SK-N-SH (cell line): Measurements from ENCODE around the gene SRSF5. TPM values are rescaled to one million over a fixed set of nuclear protein-coding genes. Genes with fewer than 3 reads are reported as not detected.

ENCODE experiments used
- CTCF ChIA-PET: fragments of 300-600, 350-600 bp; formaldehyde crosslinking; extraction: SDS; loops from one replicate; lab custom pipeline; 2021; lab: Yijun Ruan, JAX
- POLR2A ChIA-PET: fragments of 350-600 bp; sonication (Branson Sonifier 250); formaldehyde crosslinking; extraction: SDS; loops from one replicate; lab custom pipeline; 2020; ENCODE audit warnings: antibody characterized with exemption, inconsistent platforms; lab: Yijun Ruan, JAX
- DNase-seq: peaks from one replicate; pipeline ENCODE4 v3.0.0; 2012
- H2AFZ ChIP-seq: fragments of 200-600 bp; sonication (generic); 2 replicates; pipeline ENCODE4 v1.8.1; 2016; ENCODE audit warnings: antibody characterized with exemption, mild to moderate bottlenecking, low read depth
- H3F3A ChIP-seq: fragments of 200-600 bp; sonication (generic); replicated peaks from 2 replicates; pipeline ENCODE3; 2016; ENCODE audit warnings: antibody characterized with exemption, mild to moderate bottlenecking; ENCODE audit not compliant: insufficient read depth
- H3K27ac ChIP-seq, 2 experiments: fragments of 200-500 bp in 1 of 2; fragments of 200-600 bp in 1 of 2; sonication (Bioruptor generic) in 1 of 2; sonication (generic), shearing (Covaris generic) in 1 of 2; 2 replicates each; pipeline versions ENCODE4 v1.5.1 to v1.6.1; 2014 to 2016; ENCODE audit warnings: low read depth in 2 of 2, inconsistent platforms in 1 of 2, low read length in 1 of 2, mild to moderate bottlenecking in 1 of 2, mixed read lengths in 1 of 2
- H3K27me3 ChIP-seq: fragments of 200-600 bp; sonication (generic), shearing (Covaris generic); 2 replicates; pipeline ENCODE4 v1.6.1; 2016; ENCODE audit warnings: mixed run types; ENCODE audit not compliant: insufficient read depth
- H3K36me3 ChIP-seq, 2 experiments: fragments of 200-500 bp in 1 of 2; fragments of 200-600 bp in 1 of 2; sonication (Bioruptor generic) in 1 of 2; sonication (generic) in 1 of 2; replicated peaks in 1 of 2; 2 replicates each; pipeline versions ENCODE3 to v1.5.1; 2014 to 2016; ENCODE audit warnings: low read length in 1 of 2, mild to moderate bottlenecking in 1 of 2; ENCODE audit not compliant: insufficient read depth in 2 of 2, control insufficient read depth in 1 of 2
- H3K4me1 ChIP-seq, 2 experiments: fragments of 200-500 bp in 1 of 2; fragments of 200-600 bp in 1 of 2; sonication (Bioruptor generic) in 1 of 2; sonication (generic), shearing (Covaris generic) in 1 of 2; 2 replicates each; pipeline versions ENCODE4 v1.5.1 to v1.6.1; 2014 to 2016; ENCODE audit warnings: low read depth in 1 of 2, low read length in 1 of 2, mixed run types in 1 of 2; ENCODE audit not compliant: insufficient read depth in 2 of 2, control insufficient read depth in 1 of 2
- H3K4me2 ChIP-seq: fragments of 200-600 bp; sonication (generic), shearing (Covaris generic); 2 replicates; pipeline ENCODE4 v1.6.1; 2017; ENCODE audit warnings: mixed run types
- H3K4me3 ChIP-seq, 2 experiments: fragments of 200-500 bp in 1 of 2; fragments of 200-600 bp in 1 of 2; sonication (Bioruptor generic) in 1 of 2; sonication (generic), shearing (Covaris generic) in 1 of 2; 2 replicates each; pipeline versions ENCODE4 v1.5.1 to v1.8.1; 2014 to 2016; ENCODE audit warnings: low read depth in 2 of 2, inconsistent platforms in 1 of 2, low read length in 1 of 2, mild to moderate bottlenecking in 1 of 2, mixed read lengths in 1 of 2, moderate library complexity in 1 of 2
- H3K79me2 ChIP-seq: fragments of 200-600 bp; sonication (generic); 2 replicates; pipeline ENCODE4 v1.8.1; 2017; ENCODE audit warnings: mild to moderate bottlenecking; ENCODE audit not compliant: insufficient read depth
- H3K9ac ChIP-seq: fragments of 200-600 bp; sonication (generic); 2 replicates; pipeline ENCODE4 v1.6.1; 2017; ENCODE audit warnings: mixed run types
- H3K9me2 ChIP-seq: fragments of 200-600 bp; sonication (generic); 2 replicates; pipeline ENCODE4 v1.6.1; 2017; ENCODE audit warnings: mixed run types
- H3K9me3 ChIP-seq: fragments of 200-600 bp; sonication (generic); 2 replicates; pipeline ENCODE4 v1.6.1; 2017; ENCODE audit warnings: mixed run types, mild to moderate bottlenecking, moderate library complexity
- H4K20me1 ChIP-seq: fragments of 200-600 bp; sonication (generic); 2 replicates; pipeline ENCODE4 v1.6.1; 2017; ENCODE audit warnings: mild to moderate bottlenecking, mixed run types; ENCODE audit not compliant: insufficient read depth
- CHD2 ChIP-seq: fragments of 150-350 bp; IDR thresholded peaks from 2 replicates; pipeline ENCODE4 v1.6.1; 2018; ENCODE audit warnings: low read length; ENCODE audit not compliant: partially characterized antibody
- CTCF ChIP-seq: fragments of 200-600 bp; sonication (generic); IDR thresholded peaks from 2 replicates; pipeline ENCODE4 v1.6.1; 2017; ENCODE audit warnings: antibody characterized with exemption, mild to moderate bottlenecking, moderate library complexity
- ELF1 ChIP-seq: IDR thresholded peaks from 2 replicates; pipeline ENCODE4 v1.4.0; 2012
- EP300 ChIP-seq, 2 experiments: IDR thresholded peaks; 2 replicates each; pipeline versions ENCODE4 v1.4.0 to v1.6.1; 2012; ENCODE audit warnings: borderline replicate concordance in 1 of 2, low read depth in 1 of 2, low read length in 1 of 2
- FOSL2 ChIP-seq: IDR thresholded peaks from 2 replicates; pipeline ENCODE4 v1.4.0; 2012; ENCODE audit warnings: low read depth, mild to moderate bottlenecking, moderate library complexity, borderline replicate concordance
- FOXJ3 ChIP-seq: sonication (generic); formaldehyde crosslinking; IDR thresholded peaks from 2 replicates; pipeline ENCODE4 v1.5.1; 2020; ENCODE audit warnings: mild to moderate bottlenecking, missing genetic modification reagents
- FOXM1 ChIP-seq: IDR thresholded peaks from 2 replicates; pipeline ENCODE4 v1.4.0; 2012; ENCODE audit warnings: low read depth, mild to moderate bottlenecking
- GABPA ChIP-seq: IDR thresholded peaks from 2 replicates; pipeline ENCODE4 v1.4.0; 2012; ENCODE audit warnings: low read depth, mild to moderate bottlenecking
- JUND ChIP-seq: IDR thresholded peaks from 2 replicates; pipeline ENCODE4 v1.4.0; 2012
- POLR2AphosphoS5 ChIP-seq: IDR thresholded peaks from 2 replicates; pipeline ENCODE4 v1.6.1; 2012; ENCODE audit warnings: low read depth, low read length
- RAD21 ChIP-seq: IDR thresholded peaks from 2 replicates; pipeline ENCODE4 v1.6.1; 2012; ENCODE audit warnings: mild to moderate bottlenecking, low read length
- RCOR1 ChIP-seq: fragments of 150-350 bp; IDR thresholded peaks from 2 replicates; pipeline ENCODE4 v1.6.1; 2017; ENCODE audit warnings: antibody characterized with exemption, low read length
- REST ChIP-seq: IDR thresholded peaks from 2 replicates; pipeline ENCODE4 v1.6.1; 2012; ENCODE audit warnings: mild to moderate bottlenecking, low read depth, low read length, moderate library complexity
- RXRA ChIP-seq: IDR thresholded peaks from 2 replicates; pipeline ENCODE4 v1.4.0; 2012; ENCODE audit warnings: low read depth, mild to moderate bottlenecking, borderline replicate concordance
- SIN3A ChIP-seq: IDR thresholded peaks from 2 replicates; pipeline ENCODE4 v1.6.1; 2012; ENCODE audit warnings: low read depth, mild to moderate bottlenecking, low read length, moderate library complexity, borderline replicate concordance
- SMC3 ChIP-seq: IDR thresholded peaks from 2 replicates; pipeline ENCODE4 v1.6.1; 2012; ENCODE audit warnings: low read depth, low read length, improper control_type of control experiment
- TAF1 ChIP-seq: IDR thresholded peaks from 2 replicates; pipeline ENCODE4 v1.6.1; 2012; ENCODE audit warnings: low read depth, mild to moderate bottlenecking, low read length, moderate library complexity, borderline replicate concordance
- YY1 ChIP-seq: IDR thresholded peaks from 2 replicates; pipeline ENCODE4 v1.4.0; 2012; ENCODE audit warnings: low read depth, mild to moderate bottlenecking
- WGBS: methylation state at CpG from one replicate; pipeline ENCODE4 v1.1.6; 2017; ENCODE audit warnings: low lambda C conversion rate; 5-methylcytosine and 5-hydroxymethylcytosine counted together
- polyA plus RNA-seq, 3 experiments: library from polyadenylated mRNA; depleted of rRNA; stranded (reverse); fragments of >200 nt; gene quantifications; 2 replicates each; pipeline ENCODE4 v1.2.3, GENCODE V29; 2012
- TF ChIP-seq, protein P1 (sequence below): IDR thresholded peaks from 2 replicates; pipeline ENCODE4 v1.4.0; 2012; ENCODE audit warnings: low read depth, borderline replicate concordance

The SRSF5 gene
- polyA plus RNA-seq, 1 of the 3 experiments (the other 2 are of a cell fraction): 324 TPM

DNA sequence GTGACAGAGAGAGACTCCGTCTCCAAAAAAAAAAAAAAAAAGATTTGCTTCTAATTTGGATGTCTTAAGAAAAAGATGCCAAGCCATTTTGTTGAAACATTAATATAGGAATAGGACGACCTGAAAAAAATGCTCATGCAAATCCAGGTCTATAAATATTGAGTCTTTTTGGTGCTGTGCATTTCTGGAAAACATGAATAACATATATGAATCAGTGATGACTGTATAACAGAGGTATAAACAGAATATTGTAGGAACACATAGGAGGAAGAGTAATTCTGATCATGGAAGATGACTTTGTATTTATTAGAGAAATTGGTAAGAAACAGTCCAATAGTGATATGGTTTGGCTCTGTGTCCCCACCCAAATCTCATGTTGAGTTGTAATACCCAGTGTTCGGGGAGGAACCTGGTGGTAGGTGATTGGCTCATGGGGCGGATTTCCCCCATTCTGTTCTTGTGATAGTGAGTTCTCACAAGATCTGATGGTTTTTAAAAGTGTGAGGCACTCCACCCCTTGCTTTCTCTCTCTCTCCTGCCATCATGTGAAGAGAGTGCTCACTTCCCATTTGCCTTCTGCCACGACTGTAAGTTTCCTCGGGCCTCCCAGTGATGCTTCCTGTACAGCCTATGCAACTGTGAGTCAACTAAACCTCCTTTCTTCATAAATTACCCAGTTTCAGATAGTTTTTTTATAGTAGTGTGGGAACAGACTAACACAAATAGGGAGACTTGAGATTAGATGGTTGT, 3.0 kb upstream of the SRSF5 start:
- no peak overlapping the region for H2AFZ ChIP-seq

DNA sequence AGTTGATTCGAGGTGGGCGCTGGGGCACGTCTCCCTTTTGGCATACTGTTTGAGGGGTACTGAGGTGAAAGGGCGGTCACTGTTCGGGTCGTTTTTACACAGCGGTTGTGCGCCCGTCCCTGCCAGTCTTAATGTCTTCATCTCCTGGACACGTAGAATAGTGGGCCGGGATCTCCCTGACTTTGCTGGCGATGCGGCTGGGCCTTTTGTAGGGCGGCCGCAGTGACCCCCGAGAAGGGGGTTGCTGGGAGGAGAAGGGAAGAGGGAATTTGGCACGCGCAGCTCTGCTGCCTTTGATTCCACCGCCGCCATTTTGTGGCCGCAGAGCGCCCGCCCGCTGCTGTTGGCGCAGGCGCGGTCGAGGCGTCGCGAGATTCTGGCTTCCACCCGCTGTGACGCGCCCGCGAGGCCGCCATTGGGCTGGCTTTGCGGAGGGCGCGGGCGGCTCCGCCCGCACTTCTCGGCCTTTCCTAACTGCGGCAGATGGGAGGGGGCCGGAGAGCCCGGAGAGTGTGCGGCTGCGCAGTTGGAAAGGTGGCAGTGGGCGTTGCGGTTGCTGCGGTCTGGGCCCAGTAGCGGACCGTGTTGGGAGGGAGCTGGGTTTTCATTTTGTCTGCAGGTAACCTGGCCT, 542 bp downstream of the SRSF5 start:
- Histone ChIP-seq H3F3A (peaks cover 33% of the 10 kb centered on the region), H3K27me3 (no peaks in the 10 kb centered on the region), H3K9ac (peak overlapping the region; percentile 100), H3K36me3 (peaks cover 44 to 48% of the 10 kb centered on the region in 2 experiments), H3K4me2 (peak overlapping the region; percentile 84), H3K27ac (peak overlapping the region; percentile 98), H2AFZ (no peak overlapping the region), H3K4me1 (peaks cover 7 to 23% of the 10 kb centered on the region in 2 experiments; a peak in 3 of 4 replicates), H3K79me2 (peaks cover 48% of the 10 kb centered on the region), H3K9me2 (no peaks in the 10 kb centered on the region), H3K9me3 (no peaks in the 10 kb centered on the region), H3K4me3 (peak overlapping the region; percentile 97 to 100), H4K20me1 (peaks cover 37% of the 10 kb centered on the region)
- CTCF ChIA-PET: interaction anchor here (0.8 to 0.9 kb wide), 2 partner anchors 36 to 40 kb away, joined by 3 read pairs; no protein-coding TSS in a partner anchor
- under 1% methylated on average over 25 of the region's 54 CpGs for WGBS
- peak; percentile 94 for DNase-seq
- POLR2A ChIA-PET: interaction anchor here (0.7 to 2.2 kb wide), 5 partner anchors 9 to 262 kb away, joined by 3 to 13 read pairs (median 3); no protein-coding TSS in a partner anchor
- TF ChIP-seq CTCF (no peak), RAD21 (no peak), GABPA (no peak), CHD2 (peak; percentile 99), FOSL2 (no peak), JUND (peak; percentile 13; the same call in 1 of the 2 replicates), REST (no peak; the same call in 1 of the 2 replicates), RXRA (no peak), POLR2AphosphoS5 (no peak; the same call in 1 of the 2 replicates), ELF1 (no peak), FOXJ3 (CRISPR knock-in tag) (no peak), SIN3A (peak; percentile 43; the same call in 1 of the 2 replicates)

More for the DNA sequence above, 3.0 kb upstream of the SRSF5 start:
- 76% methylated on average over 6 of the region's 6 CpGs for WGBS
- no peaks in the 10 kb centered on the region for H3K9me3 ChIP-seq
- H3K4me1 ChIP-seq: peaks cover 6 to 13% of the 10 kb centered on the region in 2 experiments; a peak in 3 of 4 replicates
- DNase-seq: no peak
- H3F3A ChIP-seq: peaks cover 9% of the 10 kb centered on the region
- H3K79me2 ChIP-seq: peaks cover 19% of the 10 kb centered on the region
- peaks cover 13% of the 10 kb centered on the region for H4K20me1 ChIP-seq
- no peak overlapping the region for H3K27ac ChIP-seq
- H3K4me3 ChIP-seq: no peak overlapping the region
- no peak overlapping the region for H3K4me2 ChIP-seq
- no peaks in the 10 kb centered on the region for H3K9me2 ChIP-seq
- CTCF ChIA-PET: no interaction called here
- no peak overlapping the region for H3K9ac ChIP-seq
- peaks cover 10 to 12% of the 10 kb centered on the region in 2 experiments for H3K36me3 ChIP-seq
- no peak for TF ChIP-seq TAF1
- TF ChIP-seq SMC3: no peak
- no peak for TF ChIP-seq CHD2
- TF ChIP-seq RAD21: no peak
- TF ChIP-seq EP300 (IDR thresholded peaks at IDR 0.05; ENCODE audit: borderline replicate concordance in 1 of 2, low read depth in 1 of 2, low read length in 1 of 2): no peak
- no peak for TF ChIP-seq RCOR1
- no peak for TF ChIP-seq RXRA
- TF ChIP-seq, protein P1, sequence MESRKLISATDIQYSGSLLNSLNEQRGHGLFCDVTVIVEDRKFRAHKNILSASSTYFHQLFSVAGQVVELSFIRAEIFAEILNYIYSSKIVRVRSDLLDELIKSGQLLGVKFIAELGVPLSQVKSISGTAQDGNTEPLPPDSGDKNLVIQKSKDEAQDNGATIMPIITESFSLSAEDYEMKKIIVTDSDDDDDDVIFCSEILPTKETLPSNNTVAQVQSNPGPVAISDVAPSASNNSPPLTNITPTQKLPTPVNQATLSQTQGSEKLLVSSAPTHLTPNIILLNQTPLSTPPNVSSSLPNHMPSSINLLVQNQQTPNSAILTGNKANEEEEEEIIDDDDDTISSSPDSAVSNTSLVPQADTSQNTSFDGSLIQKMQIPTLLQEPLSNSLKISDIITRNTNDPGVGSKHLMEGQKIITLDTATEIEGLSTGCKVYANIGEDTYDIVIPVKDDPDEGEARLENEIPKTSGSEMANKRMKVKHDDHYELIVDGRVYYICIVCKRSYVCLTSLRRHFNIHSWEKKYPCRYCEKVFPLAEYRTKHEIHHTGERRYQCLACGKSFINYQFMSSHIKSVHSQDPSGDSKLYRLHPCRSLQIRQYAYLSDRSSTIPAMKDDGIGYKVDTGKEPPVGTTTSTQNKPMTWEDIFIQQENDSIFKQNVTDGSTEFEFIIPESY: no peak
- TF ChIP-seq YY1: no peak
- no peak for TF ChIP-seq FOSL2
- no peak for TF ChIP-seq FOXM1
- TF ChIP-seq SIN3A: no peak
- POLR2A ChIA-PET: no interaction called here
- H3K27me3 ChIP-seq: no peaks in the 10 kb centered on the region
